Retinal pigment epithelial cell (primary cell): ENCODE measurements around the gene GNL1.

Source experiments
- DNase-seq: peaks from one replicate; pipeline ENCODE4 v3.0.0-alpha.2; 2010; ENCODE audit warnings: low read depth
- H3K4me3 ChIP-seq: 2 replicates; pipeline ENCODE4 v1.5.1; 2011; ENCODE audit warnings: mild to moderate bottlenecking, low read length, control low read depth, moderate library complexity
- TF ChIP-seq, protein P1 (sequence below): conservative IDR thresholded peaks from 2 replicates; pipeline ENCODE4 v1.5.1; 2011; ENCODE audit warnings: low read depth, low read length, control low read depth, inconsistent platforms

Gene GNL1

DNA sequence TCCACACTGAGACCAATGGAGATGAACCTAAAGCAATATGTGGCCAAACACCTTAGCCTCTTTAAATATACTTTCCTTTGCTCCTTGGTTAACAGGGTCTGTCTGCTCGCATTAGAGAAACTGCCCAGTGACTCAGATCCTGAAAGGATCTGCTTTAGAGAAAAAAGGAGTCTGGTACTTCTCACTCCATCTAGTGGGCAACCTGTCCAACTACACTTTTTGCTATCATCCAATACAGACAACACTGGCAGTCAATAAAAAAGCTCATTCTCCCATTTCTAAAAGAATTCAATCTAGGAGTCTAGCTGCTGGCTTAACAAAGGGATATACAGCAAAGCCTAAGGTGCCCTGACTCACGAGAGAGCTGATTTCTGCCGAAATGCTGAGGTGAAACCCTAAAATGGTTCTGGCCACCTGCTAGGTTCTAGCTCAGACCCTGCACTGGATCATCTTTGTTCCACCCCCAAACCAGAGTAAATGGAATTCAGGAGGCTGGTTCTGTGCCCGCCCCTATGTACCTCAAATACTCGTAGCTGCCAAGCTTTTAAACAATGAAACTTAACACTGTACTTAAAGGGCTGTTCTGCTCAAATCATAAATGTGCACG lies 11.5 kb downstream of the GNL1 start:
- H3K4me3 ChIP-seq = no peak overlapping the region
- no peak for DNase-seq
- TF ChIP-seq, protein P1, sequence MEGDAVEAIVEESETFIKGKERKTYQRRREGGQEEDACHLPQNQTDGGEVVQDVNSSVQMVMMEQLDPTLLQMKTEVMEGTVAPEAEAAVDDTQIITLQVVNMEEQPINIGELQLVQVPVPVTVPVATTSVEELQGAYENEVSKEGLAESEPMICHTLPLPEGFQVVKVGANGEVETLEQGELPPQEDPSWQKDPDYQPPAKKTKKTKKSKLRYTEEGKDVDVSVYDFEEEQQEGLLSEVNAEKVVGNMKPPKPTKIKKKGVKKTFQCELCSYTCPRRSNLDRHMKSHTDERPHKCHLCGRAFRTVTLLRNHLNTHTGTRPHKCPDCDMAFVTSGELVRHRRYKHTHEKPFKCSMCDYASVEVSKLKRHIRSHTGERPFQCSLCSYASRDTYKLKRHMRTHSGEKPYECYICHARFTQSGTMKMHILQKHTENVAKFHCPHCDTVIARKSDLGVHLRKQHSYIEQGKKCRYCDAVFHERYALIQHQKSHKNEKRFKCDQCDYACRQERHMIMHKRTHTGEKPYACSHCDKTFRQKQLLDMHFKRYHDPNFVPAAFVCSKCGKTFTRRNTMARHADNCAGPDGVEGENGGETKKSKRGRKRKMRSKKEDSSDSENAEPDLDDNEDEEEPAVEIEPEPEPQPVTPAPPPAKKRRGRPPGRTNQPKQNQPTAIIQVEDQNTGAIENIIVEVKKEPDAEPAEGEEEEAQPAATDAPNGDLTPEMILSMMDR = peak; percentile 83

DNA sequence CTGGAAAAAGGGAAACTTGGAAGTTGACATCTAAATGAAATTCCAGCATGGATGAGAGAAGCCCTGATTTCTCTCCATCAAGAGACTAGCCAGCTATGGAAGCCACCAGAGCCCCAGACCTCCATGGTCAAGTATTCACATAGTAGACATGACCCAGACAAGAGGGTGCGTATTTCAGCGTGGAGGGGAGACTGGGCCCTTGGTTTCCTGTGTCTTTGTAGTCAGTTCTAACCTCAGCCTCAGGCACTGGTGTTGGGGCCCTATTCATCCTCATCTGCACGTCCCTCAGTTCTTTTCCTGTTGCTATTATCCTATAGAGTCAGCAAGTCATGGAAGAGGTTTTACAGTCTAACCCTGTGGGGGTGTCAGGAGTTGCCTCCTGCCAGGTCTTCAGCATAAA lies 12.5 kb downstream of the GNL1 start:
- TF ChIP-seq, protein P1 = no peak
- no peak for DNase-seq
- H3K4me3 ChIP-seq = no peak overlapping the region

DNA sequence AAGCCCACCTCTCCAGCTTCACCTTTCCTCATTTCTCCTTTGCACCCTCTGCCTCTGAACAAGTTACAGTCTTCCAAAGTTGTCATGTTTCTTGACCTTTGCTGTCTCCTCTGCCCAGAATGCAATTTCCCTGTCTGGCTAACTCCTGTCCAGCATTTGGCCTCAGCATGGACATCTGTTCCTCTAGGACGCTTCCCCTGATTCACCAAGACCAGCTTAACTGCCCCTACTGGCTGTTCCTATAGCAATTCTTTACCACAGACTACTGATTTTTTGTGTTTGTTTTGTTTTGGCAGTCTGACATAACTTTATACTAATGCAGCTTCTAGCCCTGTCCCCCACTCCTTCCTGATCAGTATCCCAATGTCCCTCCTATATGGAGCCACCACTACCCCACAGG lies 13.4 kb downstream of the GNL1 start:
- H3K4me3 ChIP-seq = no peak overlapping the region
- DNase-seq = no peak
- TF ChIP-seq, protein P1 = no peak

DNA sequence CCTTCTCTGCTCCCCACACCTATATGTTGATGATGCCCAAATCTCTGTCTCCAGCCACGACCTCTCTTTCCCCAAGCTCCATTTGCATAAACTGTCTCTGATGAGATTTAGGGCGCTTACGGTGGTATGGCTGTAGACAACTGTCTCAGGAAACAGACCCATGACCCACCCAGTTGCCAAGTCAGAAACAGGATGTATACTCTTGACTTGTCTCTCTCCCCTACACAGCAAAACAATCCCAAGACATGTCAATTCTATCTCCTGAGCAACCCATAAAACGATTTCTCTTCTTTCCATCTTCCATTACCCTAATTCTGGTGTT lies 13.9 kb downstream of the GNL1 start:
- TF ChIP-seq, protein P1 = no peak
- no peak for DNase-seq
- no peak overlapping the region for H3K4me3 ChIP-seq

DNA sequence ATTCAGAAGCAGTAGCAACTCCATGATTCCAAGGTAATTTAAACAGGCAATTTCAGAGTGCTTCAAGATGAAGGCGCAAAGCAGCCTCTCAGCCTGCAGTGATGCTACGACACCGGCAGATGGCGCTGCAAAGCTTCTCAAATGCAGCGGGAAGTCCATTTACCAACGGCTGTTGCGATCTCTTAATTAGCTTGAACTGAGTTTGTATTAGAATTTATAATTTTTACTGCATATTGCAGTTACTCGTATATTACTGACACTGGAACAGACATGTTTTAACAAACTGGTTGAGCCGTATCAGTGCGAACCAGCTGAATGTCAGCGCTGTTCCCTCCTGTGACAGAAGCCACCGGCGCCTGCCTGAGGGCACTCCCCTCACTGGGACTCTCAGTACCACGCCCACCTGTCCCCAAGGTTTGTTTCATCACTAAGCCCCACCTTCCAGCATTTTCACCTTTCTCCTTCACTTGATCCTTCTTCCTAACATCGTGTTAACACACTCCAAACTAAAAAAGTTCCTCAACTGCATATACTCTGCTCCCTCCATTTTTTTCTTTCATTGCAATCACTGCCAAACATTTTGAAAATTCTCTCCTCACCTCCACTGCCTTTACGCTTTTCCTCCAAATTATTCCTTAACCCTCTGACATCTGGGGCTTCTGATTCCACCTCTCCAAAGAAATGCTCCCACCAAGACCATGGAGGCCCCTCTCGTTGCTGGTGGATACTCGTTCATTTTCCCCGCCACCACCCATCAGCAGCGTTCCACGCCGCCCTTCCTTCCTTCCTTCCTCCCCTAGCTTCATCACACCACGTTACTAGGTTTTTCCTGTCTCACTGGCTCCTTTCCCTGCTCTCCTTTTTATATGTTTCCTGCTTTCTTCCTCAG lies 14.5 kb downstream of the GNL1 start:
- TF ChIP-seq, protein P1 = peak; percentile 100
- peak overlapping the region; percentile 42 for H3K4me3 ChIP-seq
- DNase-seq = no peak

DNA sequence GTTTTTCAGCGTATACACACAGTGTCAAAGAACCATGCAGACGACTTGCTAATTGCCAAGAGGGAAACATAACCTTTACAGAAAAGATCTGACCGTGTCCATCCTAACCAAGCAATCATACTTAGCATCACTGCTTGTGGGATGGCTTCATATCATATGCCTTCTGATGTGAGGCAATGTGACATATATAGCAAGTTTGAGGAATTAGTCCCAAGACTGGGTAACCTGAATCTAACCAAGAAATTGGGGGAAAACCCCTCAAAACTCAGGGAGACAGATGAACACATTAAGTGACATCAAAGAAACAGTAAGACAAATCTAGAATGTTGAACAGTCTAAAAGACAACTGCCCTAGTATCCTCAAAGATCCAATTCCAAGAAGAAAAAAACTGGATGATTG lies 18.4 kb downstream of the GNL1 start:
- H3K4me3 ChIP-seq = no peak overlapping the region
- TF ChIP-seq, protein P1 = no peak
- DNase-seq = no peak
